ENCODE results near the gene FOXP1. TPM values are rescaled to one million over a fixed set of nuclear protein-coding genes. Genes with fewer than 3 reads are reported as not detected.

The FOXP1 gene
- total and polyA plus RNA-seq, 4 donors: 4.9 to 35.4 (median 32.0) TPM

- H3K4me1 ChIP-seq (ENCODE audit: control insufficient read depth in 4 of 4, insufficient read depth in 4 of 4, low read length in 3 of 4): peaks cover 0 to 6% (median 4%) of the 10 kb centered on the region in 4 donors
- whole genome bisulfite sequencing: 94% methylated on average over 3 of the region's 3 CpGs
- TF ChIP-seq HNF4A (conservative IDR thresholded peaks at IDR 0.05) (no peak), HNF4G (IDR thresholded peaks at IDR 0.05) (no peak), TAF1 (conservative IDR thresholded peaks at IDR 0.05) (no peak), SP1 (IDR thresholded peaks at IDR 0.05) (no peak), EGR1 (IDR thresholded peaks at IDR 0.05; ENCODE audit: low read depth in 2 of 2) (no peak), GABPA (IDR thresholded peaks at IDR 0.05 in 1 of 2, conservative IDR thresholded peaks at IDR 0.05 in 1 of 2) (no peak), RAD21 (IDR thresholded peaks at IDR 0.05) (no peak), CTCF (IDR thresholded peaks at IDR 0.05; ENCODE audit: low read depth, low read length, missing input control) (no peak), NR2F2 (IDR thresholded peaks at IDR 0.05) (no peak), FOXA1 (IDR thresholded peaks at IDR 0.05) (no peak), FOXA2 (IDR thresholded peaks at IDR 0.05) (no peak), ZBTB33 (IDR thresholded peaks at IDR 0.05) (no peak), JUND (IDR thresholded peaks at IDR 0.05) (no peak), YY1 (IDR thresholded peaks at IDR 0.05) (no peak), RXRA (IDR thresholded peaks at IDR 0.05) (no peak)
- TF ChIP-seq, protein P1, sequence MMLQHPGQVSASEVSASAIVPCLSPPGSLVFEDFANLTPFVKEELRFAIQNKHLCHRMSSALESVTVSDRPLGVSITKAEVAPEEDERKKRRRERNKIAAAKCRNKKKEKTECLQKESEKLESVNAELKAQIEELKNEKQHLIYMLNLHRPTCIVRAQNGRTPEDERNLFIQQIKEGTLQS (IDR thresholded peaks at IDR 0.05): no peak
- TF ChIP-seq, protein P2, sequence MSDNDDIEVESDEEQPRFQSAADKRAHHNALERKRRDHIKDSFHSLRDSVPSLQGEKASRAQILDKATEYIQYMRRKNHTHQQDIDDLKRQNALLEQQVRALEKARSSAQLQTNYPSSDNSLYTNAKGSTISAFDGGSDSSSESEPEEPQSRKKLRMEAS (IDR thresholded peaks at IDR 0.05): no peak
- TF ChIP-seq, protein P3, sequence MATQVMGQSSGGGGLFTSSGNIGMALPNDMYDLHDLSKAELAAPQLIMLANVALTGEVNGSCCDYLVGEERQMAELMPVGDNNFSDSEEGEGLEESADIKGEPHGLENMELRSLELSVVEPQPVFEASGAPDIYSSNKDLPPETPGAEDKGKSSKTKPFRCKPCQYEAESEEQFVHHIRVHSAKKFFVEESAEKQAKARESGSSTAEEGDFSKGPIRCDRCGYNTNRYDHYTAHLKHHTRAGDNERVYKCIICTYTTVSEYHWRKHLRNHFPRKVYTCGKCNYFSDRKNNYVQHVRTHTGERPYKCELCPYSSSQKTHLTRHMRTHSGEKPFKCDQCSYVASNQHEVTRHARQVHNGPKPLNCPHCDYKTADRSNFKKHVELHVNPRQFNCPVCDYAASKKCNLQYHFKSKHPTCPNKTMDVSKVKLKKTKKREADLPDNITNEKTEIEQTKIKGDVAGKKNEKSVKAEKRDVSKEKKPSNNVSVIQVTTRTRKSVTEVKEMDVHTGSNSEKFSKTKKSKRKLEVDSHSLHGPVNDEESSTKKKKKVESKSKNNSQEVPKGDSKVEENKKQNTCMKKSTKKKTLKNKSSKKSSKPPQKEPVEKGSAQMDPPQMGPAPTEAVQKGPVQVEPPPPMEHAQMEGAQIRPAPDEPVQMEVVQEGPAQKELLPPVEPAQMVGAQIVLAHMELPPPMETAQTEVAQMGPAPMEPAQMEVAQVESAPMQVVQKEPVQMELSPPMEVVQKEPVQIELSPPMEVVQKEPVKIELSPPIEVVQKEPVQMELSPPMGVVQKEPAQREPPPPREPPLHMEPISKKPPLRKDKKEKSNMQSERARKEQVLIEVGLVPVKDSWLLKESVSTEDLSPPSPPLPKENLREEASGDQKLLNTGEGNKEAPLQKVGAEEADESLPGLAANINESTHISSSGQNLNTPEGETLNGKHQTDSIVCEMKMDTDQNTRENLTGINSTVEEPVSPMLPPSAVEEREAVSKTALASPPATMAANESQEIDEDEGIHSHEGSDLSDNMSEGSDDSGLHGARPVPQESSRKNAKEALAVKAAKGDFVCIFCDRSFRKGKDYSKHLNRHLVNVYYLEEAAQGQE (IDR thresholded peaks at IDR 0.05): no peak
- no peaks in the 10 kb centered on the region for H3K36me3 ChIP-seq (ENCODE audit: control insufficient read depth in 4 of 4, insufficient read depth in 3 of 4, low read depth in 1 of 4, low read length in 3 of 4)
- no peak for DNase-seq (ENCODE audit: low spot score)
- no peaks in the 10 kb centered on the region for H3K27me3 ChIP-seq (ENCODE audit: control insufficient read depth in 4 of 4, insufficient read depth in 4 of 4, low read length in 3 of 4)
- H3K9ac ChIP-seq (ENCODE audit: low read depth in 1 of 2, low read length in 2 of 2): no peak overlapping the region
- no peak overlapping the region for H3K27ac ChIP-seq (ENCODE audit: low read depth in 1 of 2, low read length in 2 of 2)
- no peaks in the 10 kb centered on the region for H3K9me3 ChIP-seq (ENCODE audit: control insufficient read depth in 4 of 4, low read length in 3 of 4)
- no peak overlapping the region for H3K4me3 ChIP-seq (ENCODE audit: low read depth in 1 of 3, low read length in 3 of 3)
These were observed 328.0 kb downstream of the FOXP1 start for GRCh38 chr3:71255498-71255897.
